ENCODE results near the gene ERC2.

ERC2 gene

DNA sequence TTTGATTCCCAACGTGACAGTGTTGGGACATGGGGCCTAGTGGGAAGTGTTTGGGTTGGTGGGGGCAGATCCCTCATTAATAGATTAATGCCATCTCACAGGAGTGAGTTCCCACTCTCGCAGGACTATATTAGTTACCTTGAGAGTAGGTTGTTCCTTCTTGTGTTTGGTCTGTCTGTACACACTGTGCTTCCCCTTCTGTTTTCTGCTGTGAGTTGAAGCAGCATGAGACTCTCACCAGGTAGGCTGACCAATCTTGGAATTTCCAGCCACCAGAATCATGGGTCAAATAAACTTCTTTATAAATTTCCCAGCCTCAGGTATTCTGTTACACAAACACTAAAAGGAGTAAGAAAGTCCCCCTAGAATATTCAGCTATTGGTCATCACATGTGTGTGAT lies 145.4 kb downstream of the ERC2 start:
- DNase-seq (ENCODE audit: extremely low spot score, insufficient read length, low read depth): no peak
- no peak for FAIRE-seq

DNA sequence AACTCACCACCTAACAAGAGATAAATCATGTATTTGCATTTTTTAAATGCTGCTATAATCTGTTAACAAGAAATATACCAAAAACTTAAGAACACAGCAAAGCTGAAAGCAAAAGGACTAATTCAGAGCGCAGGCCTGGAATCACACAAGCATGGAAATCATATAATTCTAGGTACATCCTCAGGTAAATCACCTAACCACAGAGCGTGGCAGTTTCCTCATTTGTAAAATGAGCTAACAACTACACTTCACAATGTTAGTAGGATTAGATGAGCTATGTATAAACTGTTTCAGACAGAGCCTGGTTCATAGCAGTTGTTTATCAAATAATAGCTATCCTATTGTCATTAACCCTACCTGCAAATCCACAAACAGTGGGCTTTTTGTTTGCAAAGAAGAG lies 146.4 kb downstream of the ERC2 start:
- no peak for FAIRE-seq
- no peak for DNase-seq (ENCODE audit: extremely low spot score, insufficient read length, low read depth)

DNA sequence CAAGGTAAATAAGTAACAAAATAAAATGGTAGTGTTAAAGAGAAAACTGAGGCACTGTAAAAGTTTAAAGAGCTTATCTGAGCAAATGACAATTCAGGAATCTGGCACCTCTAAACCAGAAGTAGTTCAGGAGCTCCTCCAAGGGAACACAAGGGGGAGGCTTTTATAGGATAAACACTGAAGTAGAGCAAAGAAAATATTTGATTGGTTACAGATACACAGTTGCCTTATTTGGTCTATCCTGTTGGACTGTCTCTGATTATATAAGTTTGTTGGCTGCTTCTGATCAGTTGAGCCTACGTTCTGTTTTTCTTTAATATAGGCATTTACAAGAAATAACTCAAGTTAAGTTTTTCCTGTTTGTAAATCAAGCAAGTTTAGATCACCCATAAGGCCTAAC lies 146.9 kb downstream of the ERC2 start:
- DNase-seq (ENCODE audit: extremely low spot score, insufficient read length, low read depth) (no peak), FAIRE-seq (no peak)

DNA sequence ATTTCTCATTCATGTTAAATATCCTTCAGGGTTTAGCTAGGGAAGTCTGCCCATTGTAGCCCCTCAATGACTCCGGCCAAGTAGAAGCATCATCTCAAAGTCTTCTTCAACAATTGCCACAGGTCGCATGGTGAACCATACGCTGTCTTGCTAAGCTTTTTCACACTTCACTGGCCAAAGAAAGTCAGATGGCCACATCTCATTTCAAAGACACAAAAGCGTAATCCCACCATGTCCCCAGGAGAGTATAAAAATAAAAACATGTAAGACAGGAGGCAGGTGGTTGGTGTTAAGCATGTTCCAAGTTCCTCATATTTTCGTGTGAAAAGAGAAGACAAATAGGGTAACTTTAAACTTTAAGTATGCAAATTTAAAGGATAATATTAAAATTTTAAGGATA lies 147.4 kb downstream of the ERC2 start:
- FAIRE-seq: no peak
- no peak for DNase-seq (ENCODE audit: extremely low spot score, insufficient read length, low read depth)

DNA sequence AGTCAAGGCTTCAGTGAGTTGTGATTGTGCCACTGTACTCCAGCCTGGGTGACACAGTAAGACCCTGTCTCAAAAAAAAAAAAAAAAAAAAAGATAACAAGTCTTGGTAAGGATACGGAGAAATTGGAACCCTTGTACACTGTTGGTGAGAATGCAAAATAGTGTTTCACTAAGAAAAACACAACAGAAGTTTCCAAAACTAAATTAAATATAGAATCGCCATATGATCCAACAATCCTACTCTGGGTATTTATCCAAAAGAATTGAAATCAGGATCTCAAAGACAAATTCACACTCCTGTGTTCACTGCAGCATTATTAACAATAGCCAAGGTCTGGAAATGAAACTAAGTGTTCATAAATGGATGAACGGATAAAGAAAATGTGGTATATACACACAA lies 149.4 kb downstream of the ERC2 start:
- no peak for DNase-seq (ENCODE audit: extremely low spot score, insufficient read length, low read depth)
- FAIRE-seq: no peak

DNA sequence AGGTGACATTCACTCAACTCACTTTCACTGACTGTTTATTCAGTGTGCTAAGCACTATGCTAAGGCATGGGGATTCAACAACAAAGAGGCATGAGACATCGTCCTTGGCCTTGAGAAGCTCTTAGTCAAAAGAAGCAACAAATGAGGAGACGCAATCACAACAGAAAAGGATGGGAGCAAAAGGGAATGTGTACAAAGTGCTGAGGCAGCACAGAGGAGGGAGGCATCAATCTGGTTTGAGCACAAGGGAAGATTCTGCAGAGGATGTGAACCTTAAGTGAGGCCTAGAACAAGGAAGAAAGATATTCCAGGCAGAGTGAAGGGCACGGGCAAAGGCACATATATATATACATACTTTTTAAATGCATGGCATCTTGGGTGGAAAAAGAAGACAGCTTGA lies 151.3 kb downstream of the ERC2 start:
- FAIRE-seq (no peak), DNase-seq (ENCODE audit: extremely low spot score, insufficient read length, low read depth) (no peak)

DNA sequence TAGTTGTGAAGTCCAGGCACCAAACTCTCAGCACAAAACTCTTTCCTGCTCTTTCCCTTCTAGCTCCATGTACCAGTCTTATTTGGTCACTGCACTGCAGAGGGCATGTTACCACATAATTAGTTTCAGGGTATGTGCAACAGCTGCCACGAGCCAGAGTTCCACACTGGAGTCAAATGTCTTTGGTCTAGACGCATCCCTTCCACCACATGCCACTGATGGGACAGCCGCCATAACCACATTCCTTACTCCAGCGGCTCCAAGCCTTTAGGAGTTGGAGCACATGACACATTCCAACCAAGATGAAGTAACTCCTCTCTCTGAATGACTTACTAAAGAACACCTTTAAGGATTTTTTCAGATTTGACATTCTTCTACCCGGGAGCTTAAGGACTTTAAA lies 153.4 kb downstream of the ERC2 start:
- DNase-seq (ENCODE audit: extremely low spot score, insufficient read length, low read depth) (no peak), FAIRE-seq (no peak)

DNA sequence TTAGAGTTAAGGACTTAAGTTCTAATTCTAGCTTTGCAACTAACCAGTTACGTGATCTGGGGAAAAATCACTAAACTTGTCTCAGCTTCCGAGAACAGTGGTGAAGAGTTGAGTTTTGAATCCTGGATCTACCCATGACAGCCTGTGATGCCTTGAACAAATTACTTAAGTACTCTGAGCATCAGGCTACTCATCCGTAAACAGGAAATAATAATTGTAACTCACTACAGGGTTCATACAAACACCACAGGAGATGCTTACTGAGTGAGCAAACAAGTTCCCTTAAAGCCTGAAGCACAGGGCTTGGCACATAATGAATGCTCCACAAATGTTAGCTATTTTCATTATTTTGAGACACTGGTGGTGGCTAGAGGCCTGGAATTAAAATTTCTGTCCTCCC lies 158.8 kb downstream of the ERC2 start:
- DNase-seq (ENCODE audit: extremely low spot score, insufficient read length, low read depth) (no peak), FAIRE-seq (no peak)

DNA sequence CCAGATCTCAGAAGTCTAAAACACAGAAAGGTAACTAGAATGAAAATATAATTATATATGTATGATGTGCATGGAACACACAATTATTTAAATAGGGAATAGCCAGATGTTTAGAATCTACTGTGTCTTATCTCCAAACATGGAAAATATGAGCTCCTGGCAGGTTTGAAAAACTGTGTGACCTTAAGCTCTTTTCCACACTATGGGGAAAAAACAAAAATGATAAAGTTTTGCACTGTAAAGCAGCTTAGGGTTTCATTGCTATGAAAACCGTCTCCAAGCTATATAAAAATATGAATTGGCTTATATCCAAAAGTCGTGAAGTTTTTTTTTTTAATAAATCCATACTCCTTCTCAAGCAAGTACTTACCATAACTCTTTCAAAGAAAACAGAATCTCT lies 159.8 kb downstream of the ERC2 start:
- no peak for FAIRE-seq
- no peak for DNase-seq (ENCODE audit: extremely low spot score, insufficient read length, low read depth)

DNA sequence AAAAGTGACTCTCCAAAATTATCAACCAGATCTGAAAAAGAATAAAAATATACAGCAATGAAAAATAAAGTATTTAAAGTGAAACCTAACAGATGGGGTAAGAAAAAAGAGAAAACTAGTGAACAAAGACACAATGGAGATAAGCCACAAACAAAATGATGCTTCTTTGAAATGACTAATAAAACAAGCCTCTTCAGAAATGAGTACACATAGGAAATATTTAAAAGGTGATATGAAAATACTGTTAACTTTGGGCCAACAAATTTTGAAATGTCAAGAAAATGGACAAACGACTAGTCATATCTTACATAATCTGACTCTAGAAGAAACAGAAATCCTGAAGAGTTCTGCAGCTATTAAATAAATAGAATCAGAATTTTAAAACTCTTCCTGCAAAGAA lies 164.2 kb downstream of the ERC2 start:
- FAIRE-seq (no peak), DNase-seq (ENCODE audit: extremely low spot score, insufficient read length, low read depth) (no peak)

DNA sequence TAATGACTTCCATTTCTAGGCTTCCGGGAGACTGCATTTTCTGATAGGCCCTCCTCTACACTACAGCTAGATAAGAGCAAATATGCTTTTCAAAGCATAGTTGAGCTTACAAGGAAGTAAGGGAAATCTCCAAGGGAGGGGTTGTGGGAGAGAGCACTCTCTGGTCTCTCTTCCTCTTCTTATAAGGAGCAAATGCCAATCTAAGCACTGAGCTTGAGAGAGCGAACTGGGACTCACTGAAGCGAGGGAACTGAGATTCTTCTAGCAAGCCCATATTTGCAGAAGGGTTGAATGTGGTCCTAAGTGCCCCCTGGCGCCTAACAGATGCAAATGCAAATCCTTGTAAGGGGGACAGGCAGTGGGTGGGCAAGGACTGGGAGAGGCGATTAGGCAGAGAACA lies 164.8 kb downstream of the ERC2 start:
- peak; percentile 60 for FAIRE-seq

DNA sequence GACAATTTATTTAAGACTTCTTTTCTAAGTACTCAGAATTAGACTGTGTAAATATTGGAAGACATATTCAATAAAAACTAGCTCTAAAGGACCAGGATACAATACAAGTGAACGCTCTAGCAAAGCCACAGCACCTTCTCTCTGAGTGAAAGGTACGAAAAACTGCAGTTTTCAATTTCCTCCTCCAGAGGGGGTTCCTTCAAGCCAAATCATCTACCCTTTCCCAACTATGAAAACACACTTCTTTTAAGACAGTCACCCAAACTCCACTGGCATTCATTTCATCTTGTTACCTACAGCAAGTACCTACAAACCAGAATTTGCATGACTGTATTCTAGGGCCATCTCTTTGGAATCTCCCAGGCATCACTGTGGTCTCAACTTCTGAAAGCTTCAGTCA lies 165.8 kb downstream of the ERC2 start:
- DNase-seq (ENCODE audit: extremely low spot score, insufficient read length, low read depth) (no peak), FAIRE-seq (no peak)

More for the DNA sequence above, 164.8 kb downstream of the ERC2 start:
- no peak for DNase-seq (ENCODE audit: extremely low spot score, insufficient read length, low read depth)

DNA sequence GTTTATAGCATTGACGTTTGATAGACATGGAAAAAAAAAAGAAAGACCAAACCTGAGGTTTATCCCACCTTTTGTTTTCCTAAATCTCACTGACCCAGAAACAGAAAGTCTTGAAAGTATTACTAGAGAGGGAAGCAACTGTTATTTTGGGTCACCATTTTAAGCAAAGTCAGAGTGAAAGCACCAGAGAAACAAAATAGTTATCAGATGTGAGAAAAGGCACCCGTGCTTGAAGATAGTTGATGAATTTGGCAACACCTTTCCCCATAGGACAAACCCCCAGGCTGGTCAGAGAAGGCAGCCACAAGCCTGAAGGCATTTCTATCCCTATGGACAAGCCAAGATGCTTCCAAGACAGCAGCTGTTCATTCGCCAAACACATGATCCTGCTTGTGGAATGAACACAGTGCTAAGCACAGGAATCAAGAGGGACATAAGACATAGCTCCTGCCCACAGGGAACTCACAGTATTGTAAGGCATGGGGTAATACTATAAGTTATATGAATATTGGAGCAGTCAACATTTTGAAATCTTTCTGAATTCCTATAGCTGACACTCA lies 170.9 kb downstream of the ERC2 start:
- DNase-seq (ENCODE audit: extremely low spot score, insufficient read length, low read depth): no peak
- no peak for FAIRE-seq

DNA sequence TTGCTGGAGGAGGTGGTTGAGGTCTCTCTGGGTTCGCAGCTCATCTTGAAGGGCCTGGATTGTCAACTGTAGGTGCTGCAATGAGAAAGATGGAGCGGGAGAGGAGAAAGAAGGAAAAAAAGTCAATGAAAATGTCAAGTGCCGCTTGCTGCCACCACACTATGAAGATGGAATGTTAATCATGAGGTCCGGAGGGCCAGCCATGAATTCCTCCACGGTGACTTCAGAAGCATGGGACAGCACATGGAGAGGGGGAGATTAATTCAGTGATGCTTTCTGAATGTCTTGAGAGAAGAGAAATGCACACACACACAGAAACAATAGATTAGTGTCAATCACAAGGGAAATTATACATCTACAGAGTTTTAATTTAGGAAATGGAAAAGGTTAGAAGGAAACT lies 171.9 kb downstream of the ERC2 start:
- FAIRE-seq (no peak), DNase-seq (ENCODE audit: extremely low spot score, insufficient read length, low read depth) (no peak)

DNA sequence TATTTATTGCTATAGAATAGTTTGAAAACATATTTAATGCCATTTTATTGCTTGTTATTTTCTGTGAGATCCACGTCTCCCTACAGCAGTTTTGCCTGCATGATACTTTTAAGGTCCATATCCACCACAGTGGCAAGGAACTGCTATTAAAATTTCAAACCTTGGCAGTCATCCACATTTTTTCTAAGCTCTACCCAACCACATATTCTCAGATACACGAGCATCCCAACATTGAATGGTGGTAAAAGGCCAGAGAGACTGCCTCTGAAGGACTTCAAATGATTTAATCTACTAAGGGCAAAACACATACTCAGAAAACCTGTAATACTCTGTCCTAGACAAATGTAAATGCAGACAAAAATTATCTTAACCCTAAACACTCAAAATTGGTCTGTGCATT lies 173.1 kb downstream of the ERC2 start:
- FAIRE-seq (no peak), DNase-seq (ENCODE audit: extremely low spot score, insufficient read length, low read depth) (no peak)

DNA sequence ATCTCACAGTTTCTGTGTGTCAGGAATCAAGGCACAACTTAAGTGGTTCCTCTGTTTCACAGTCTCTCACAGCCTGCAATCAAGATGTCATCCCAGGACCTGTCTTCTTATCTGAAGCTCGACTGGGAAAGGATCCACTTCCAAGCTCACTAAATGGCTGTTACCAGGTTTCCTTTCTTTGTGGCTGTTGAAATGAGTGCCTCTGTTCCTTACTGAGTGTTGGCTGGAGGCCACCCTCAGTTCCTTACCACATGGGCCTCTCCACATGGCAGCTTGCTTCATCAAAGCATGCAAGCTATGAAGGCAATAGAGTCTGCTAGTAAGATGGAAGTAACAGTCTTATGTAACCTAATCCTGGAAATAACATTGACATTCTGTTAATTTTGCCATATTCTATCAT lies 174.0 kb downstream of the ERC2 start:
- no peak for FAIRE-seq
- DNase-seq (ENCODE audit: extremely low spot score, insufficient read length, low read depth): no peak

DNA sequence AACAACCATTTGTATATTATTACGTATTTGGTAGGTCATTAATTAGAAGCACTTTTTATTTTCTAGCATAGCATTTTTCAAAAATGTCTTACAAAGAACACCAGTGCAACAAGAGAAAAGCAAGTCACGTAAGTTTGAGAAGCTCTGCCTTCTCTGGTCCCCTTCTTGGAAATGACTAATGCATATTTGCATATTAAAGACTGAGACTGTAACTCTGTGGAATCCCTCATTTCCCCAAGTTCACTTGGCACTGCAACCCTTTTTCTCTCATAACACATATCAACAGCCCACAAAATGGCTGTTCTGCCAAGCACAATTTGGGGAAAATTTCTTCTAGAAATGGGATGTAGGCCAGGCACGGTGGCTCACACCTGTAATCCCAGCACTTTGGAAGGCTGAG lies 176.3 kb downstream of the ERC2 start:
- FAIRE-seq (no peak), DNase-seq (ENCODE audit: extremely low spot score, insufficient read length, low read depth) (no peak)

DNA sequence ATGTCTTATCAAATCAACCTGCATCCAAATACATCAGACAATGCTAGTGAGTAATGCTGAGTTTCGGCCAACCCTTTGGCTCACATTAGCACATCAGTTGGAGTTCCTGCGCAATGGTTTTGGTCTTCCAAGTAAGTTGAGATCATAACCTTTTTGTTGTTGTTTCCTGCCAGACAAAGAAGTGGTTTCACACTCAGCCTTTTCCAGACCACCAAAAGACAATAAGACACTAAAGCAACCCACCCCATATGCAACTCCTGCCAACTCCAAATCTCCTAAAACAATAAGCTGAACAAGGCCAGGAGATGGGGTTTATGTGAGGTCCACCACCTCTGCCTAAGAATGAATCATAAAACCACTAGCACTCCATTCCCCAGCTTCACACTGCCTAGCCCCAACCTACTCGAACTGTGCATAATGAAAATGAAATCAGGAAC lies 177.0 kb downstream of the ERC2 start:
- DNase-seq (ENCODE audit: extremely low spot score, insufficient read length, low read depth): no peak
- no peak for FAIRE-seq

DNA sequence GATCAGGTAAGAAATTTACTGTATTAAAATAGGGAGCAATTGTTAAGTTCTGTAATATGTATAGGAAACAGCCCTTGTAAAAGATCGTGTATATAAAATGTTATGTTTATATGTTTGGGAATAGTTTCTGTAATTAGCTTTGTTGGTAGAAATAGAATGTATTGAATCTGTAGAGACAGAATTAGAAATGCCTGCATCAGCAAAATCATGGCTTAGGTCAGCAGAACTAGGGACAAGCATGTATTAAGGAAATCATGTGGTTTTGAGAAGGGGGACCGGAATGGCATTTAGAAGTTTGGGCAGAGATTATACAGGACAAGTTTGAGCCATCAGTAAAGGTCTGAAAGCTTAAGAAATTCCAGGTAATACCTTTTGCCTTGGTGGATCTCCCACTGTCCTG lies 177.9 kb downstream of the ERC2 start:
- no peak for DNase-seq (ENCODE audit: extremely low spot score, insufficient read length, low read depth)
- no peak for FAIRE-seq

DNA sequence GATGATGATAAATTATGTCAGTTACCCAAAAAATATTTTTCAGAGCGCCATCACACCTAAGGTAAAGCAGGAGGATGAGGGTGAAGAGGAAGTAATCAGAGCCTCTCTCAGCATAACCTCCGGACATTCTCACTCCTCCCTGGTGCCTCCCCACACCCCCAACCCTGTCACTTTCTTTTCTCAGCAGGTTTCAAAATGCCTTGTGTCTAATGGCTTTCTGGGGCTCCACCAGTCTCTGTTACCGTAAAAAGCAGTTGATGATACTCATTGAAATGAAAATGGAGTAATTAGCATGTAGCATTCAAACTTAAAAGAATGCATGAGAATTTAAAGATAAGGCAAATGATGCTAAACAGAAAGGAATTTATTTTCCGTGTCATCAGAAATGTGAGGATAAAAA lies 180.0 kb downstream of the ERC2 start:
- DNase-seq (ENCODE audit: extremely low spot score, insufficient read length, low read depth) (no peak), FAIRE-seq (no peak)

DNA sequence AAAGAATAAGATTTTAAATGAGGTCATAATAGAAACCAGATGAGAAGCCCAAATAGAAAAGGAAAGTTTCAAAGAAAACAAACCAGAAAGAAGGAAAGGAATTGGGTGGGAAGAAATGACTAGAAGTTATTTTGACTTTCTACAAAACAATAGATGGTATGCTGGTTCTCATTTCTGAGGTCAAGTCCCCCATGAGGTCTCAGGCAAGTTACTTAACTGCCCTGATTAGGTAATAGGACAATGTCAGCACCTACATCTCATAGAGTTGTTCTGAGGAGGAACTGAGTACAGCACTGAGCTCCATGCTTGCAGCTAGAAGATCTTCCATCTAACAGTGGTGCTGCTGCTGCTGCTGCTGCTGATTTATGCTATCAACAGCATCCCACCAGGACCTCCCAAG lies 185.9 kb downstream of the ERC2 start:
- no peak for FAIRE-seq
- DNase-seq (ENCODE audit: extremely low spot score, insufficient read length, low read depth): no peak

DNA sequence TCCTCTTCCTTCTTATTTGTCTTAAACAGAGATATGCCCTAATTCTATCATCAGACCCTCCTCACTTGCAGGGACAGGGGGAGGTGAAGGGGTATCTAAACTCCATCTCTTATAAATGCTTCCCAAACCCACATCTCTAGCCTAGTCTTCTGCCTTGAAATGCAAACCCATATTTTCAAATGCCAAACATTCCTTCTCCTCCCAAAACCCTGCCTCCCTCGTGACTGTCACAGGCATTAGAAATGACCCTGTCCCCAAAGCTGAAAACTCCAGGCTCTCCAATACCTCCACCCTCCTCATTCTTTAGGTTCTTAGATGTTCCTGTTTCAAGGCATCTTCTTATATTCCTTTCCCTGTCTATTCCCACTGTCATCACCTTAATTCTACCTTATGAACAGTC lies 191.0 kb downstream of the ERC2 start:
- DNase-seq (ENCODE audit: extremely low spot score, insufficient read length, low read depth) (no peak), FAIRE-seq (no peak)

DNA sequence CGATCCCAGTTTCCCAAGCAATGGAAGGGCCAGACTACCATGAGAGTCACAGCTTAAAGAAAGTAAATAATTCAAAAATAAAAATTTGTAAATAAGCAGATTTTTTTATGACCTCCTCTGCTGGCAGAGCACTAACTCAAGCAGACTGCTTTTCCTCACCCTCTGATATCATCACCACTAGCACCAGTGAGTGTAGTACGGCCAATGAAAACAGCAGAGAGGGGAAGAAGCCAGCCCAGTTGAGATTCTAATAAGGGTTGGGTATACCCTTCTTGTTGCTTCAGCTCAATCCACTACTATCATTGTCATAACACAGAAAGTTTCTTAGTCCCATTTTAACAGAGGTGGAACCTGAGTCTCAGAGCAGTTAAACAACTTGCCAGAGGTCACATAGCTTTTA lies 193.1 kb downstream of the ERC2 start:
- FAIRE-seq: no peak
- no peak for DNase-seq (ENCODE audit: extremely low spot score, insufficient read length, low read depth)
